CD4-positive, alpha-beta T cell treated with Interferon gamma for 1 hour (primary cell): ENCODE data around the gene LAMA1.
"Not testable (repeated sequence)": the region's sequence is repeated elsewhere in the genome, so short reads cannot be mapped to it uniquely, and the experiment has no call there.

ENCODE experiments used
- DNase-seq: peaks from one replicate; pipeline ENCODE4 v3.0.0-alpha.2; 2020

LAMA1 gene

GRCh38 chr18:7117390-7118355, at the start of gene LAMA1:
TSS of gene LAMA1 (minus strand) at chr18:7117797. CDS start at chr18:7117720, 77 bp downstream.
- no peak for DNase-seq

GRCh38 chr18:7165846-7166393, 48.3 kb upstream of the LAMA1 start:
- no peak for DNase-seq

GRCh38 chr18:7164323-7165004, 46.9 kb upstream of the LAMA1 start:
- DNase-seq = no peak

GRCh38 chr18:7158216-7158615, 40.6 kb upstream of the LAMA1 start:
- no peak for DNase-seq

GRCh38 chr18:7157760-7158159, 40.2 kb upstream of the LAMA1 start:
- no peak for DNase-seq

GRCh38 chr18:7155887-7156286, 38.3 kb upstream of the LAMA1 start:
- DNase-seq = no peak

GRCh38 chr18:7155092-7155491, 37.5 kb upstream of the LAMA1 start:
- no peak for DNase-seq

GRCh38 chr18:7152440-7152839, 34.8 kb upstream of the LAMA1 start:
- DNase-seq = no peak

- no peak for DNase-seq
These were observed 29.8 kb upstream of the LAMA1 start for GRCh38 chr18:7147399-7147798.

- DNase-seq = no peak
These were observed 28.5 kb upstream of the LAMA1 start for GRCh38 chr18:7146067-7146466.

GRCh38 chr18:7144921-7145320, 27.3 kb upstream of the LAMA1 start:
- DNase-seq = not testable (repeated sequence)

- DNase-seq = no peak
These were observed 23.7 kb upstream of the LAMA1 start for GRCh38 chr18:7141287-7141686.

GRCh38 chr18:7139409-7139808, 21.8 kb upstream of the LAMA1 start:
- DNase-seq = no peak

GRCh38 chr18:7133181-7133580, 15.6 kb upstream of the LAMA1 start:
- no peak for DNase-seq

GRCh38 chr18:7132356-7133150, 15.0 kb upstream of the LAMA1 start:
- DNase-seq = no peak

- DNase-seq = no peak
These were observed 4.8 kb upstream of the LAMA1 start for GRCh38 chr18:7122376-7122775.

GRCh38 chr18:7116792-7117389, 706 bp downstream of the LAMA1 start:
- no peak for DNase-seq

- no peak for DNase-seq
These were observed 1.4 kb downstream of the LAMA1 start for GRCh38 chr18:7116001-7116730.

- DNase-seq = no peak
These were observed 4.7 kb downstream of the LAMA1 start for GRCh38 chr18:7112936-7113335.

GRCh38 chr18:7111134-7111533, 6.5 kb downstream of the LAMA1 start:
- DNase-seq = no peak

- DNase-seq = no peak
These were observed 11.7 kb downstream of the LAMA1 start for GRCh38 chr18:7105943-7106342.

GRCh38 chr18:7105268-7105667, 12.3 kb downstream of the LAMA1 start:
- no peak for DNase-seq
